GM13977 (cell line): ENCODE measurements around the gene TPRN.

Experiments used
- DNase-seq: peaks from one replicate; pipeline ENCODE4 v3.0.0; 2012; ENCODE audit warnings: low spot score
- CTCF ChIP-seq: IDR thresholded peaks from 2 replicates; pipeline ENCODE4 v1.5.1; 2012; ENCODE audit warnings: mild to moderate bottlenecking, control low read depth; ENCODE audit not compliant: insufficient read depth; ENCODE audit errors: extremely low read depth, missing control alignments
- in situ Hi-C: fragments of 300-500 bp; cut with MboI; formaldehyde crosslinking; loops from one replicate; pipeline ENCODE4 v1.12.0; 2022; ENCODE audit warnings: low sequenced_read_pairs, low pct_unique_long_range_greater_than_20kb, mixed read lengths, inconsistent platforms; ENCODE audit not compliant: unreplicated experiment

TPRN gene

GRCh38 chr9:137188490-137189296 lies 11.8 kb downstream of the TPRN start, which contains the start of the genes ANAPC2 and SSNA1:
Gene ANAPC2 (minus strand): TSS chr9:137188560. CDS start chr9:137188532, 28 bp downstream.
Gene SSNA1 (plus strand): TSS chr9:137188676. CDS start chr9:137188727, 51 bp downstream.
- DNase-seq = peak; percentile 98
- peak; percentile 56 for TF ChIP-seq CTCF
- in situ Hi-C loops = no loop called here

DNA sequence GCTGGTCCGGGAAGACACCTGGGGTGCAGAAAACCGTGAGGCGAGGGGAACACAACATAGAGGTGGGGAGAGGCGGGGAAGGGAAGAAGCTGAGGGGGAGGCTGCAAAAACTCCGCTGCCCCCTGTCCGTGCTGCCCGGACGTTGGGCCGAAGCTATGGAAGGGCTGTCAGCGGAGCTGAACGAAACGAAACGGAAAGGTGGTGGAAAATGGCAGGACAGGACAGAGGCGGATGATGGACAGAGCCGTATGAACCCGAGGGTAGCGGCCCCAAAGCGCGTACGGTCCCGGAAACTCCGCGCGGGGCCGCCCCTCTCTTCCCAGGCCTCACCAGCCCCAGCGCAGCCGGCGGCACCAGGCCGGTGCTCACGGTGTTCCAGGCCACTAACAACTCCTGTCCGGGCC lies 12.5 kb downstream of the TPRN start:
- DNase-seq = no peak
- no peak for TF ChIP-seq CTCF
- in situ Hi-C loops = no loop called here

GRCh38 chr9:137187386-137187785 lies 13.2 kb downstream of the TPRN start:
- no peak for DNase-seq
- no peak for TF ChIP-seq CTCF
- in situ Hi-C loops = no loop called here

DNA sequence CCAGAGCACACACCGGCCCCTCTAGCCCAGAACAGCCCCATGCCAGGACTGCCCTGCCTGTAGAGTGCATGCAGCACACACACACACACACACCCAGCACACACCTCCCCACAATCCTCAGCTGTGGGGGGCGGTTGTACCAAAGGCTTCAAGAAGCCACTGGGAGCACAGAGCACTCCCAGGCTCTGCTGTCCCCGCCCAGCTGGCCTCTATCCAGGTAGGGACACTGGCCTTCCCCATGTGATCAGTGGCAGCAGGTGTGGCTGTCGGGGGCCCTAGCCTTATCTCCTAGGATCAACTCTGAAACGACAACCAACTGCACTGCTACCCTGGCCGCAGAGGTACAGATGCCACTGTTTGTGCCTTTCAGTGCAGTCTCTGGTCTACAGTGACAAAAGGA lies 14.2 kb downstream of the TPRN start:
- DNase-seq = no peak
- no peak for TF ChIP-seq CTCF
- in situ Hi-C loops = no loop called here

GRCh38 chr9:137185921-137186320 lies 14.6 kb downstream of the TPRN start:
- in situ Hi-C loops = no loop called here
- no peak for DNase-seq
- no peak for TF ChIP-seq CTCF

DNA sequence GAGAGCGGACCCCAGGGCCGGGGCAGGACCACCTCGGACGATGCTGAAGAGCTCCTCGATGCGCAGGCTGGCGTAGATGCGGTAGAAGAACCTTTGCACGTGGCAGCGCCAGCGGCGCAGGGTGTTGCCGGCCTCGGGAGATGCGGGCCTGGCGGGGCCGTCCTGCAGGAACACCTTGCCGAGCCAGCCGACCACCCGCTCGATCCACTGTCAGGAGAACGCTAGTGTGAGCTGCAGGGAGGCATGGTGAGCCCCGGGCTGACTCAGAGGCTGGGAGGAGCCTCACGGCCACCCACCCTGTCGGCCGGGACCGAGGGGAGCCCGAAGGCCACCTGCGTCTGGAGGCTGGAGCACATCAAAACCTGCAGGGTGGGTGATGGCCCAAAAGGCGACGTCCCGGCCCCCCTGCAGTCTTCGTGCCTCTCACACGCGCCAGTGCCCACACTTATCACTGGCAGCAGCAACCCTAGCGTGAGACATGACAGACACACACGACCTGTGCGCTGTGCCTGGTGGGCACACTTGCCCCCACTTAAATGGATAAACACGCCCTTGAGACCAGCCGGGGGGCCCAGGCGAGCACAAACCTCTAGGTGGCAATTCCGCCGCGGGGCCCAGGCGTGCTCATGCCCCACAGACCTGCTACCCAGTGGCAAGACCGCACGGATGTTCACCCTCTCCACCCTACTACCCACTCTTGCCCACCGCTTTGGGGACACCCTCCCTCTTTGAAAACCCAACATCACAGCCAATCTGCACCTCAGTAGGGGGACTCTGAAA lies 15.5 kb downstream of the TPRN start:
- in situ Hi-C loops = no loop called here
- TF ChIP-seq CTCF = no peak
- no peak for DNase-seq
